GM23338 (cell line): Measurements from ENCODE around the gene ABCD1. TPM values are rescaled to one million over a fixed set of nuclear protein-coding genes. Genes with fewer than 3 reads are reported as not detected.
A peak's percentile ranks its signal among the peaks of the same experiment; 100 is the strongest.

Experiments used
- ATAC-seq: fragments of 200-7000 bp; cut with Tn5 transposase; 3 replicates; pipeline ENCODE4 v1.9.1; 2020
- DNase-seq: peaks from one replicate; pipeline ENCODE4 v3.0.0-alpha.2; 2015; ENCODE audit warnings: low spot score
- H2AFZ ChIP-seq: fragments of 200-600 bp; sonication (generic); 2 replicates; pipeline ENCODE4 v1.8.0; 2016; ENCODE audit warnings: antibody characterized with exemption, mild to moderate bottlenecking, moderate library complexity
- H3F3A ChIP-seq: fragments of 200-600 bp; sonication (generic); replicated peaks from 2 replicates; pipeline ENCODE4 v1.8.0; 2017; ENCODE audit warnings: antibody characterized with exemption, mixed run types, low read depth
- H3K27ac ChIP-seq: fragments of 200-600 bp; sonication (generic); 2 replicates; pipeline ENCODE4 v1.6.1; 2016; ENCODE audit warnings: low read depth
- H3K27me3 ChIP-seq: fragments of 200-600 bp; sonication (generic); 2 replicates; pipeline ENCODE4 v1.8.0; 2016; ENCODE audit warnings: mild to moderate bottlenecking, mixed run types, moderate library complexity; ENCODE audit not compliant: insufficient read depth
- H3K36me3 ChIP-seq: fragments of 200-600 bp; sonication (generic); 2 replicates; pipeline ENCODE4 v1.8.0; 2016; ENCODE audit warnings: mild to moderate bottlenecking; ENCODE audit not compliant: insufficient read depth
- H3K4me1 ChIP-seq: fragments of 200-600 bp; sonication (generic); 2 replicates; pipeline ENCODE4 v1.8.0; 2016; ENCODE audit warnings: mild to moderate bottlenecking, moderate library complexity; ENCODE audit not compliant: insufficient read depth
- H3K4me2 ChIP-seq: fragments of 200-600 bp; sonication (generic); 2 replicates; pipeline ENCODE4 v1.7.1; 2017; ENCODE audit warnings: mixed run types
- H3K4me3 ChIP-seq: fragments of 200-600 bp; sonication (generic); 2 replicates; pipeline ENCODE4 v1.6.1; 2016; ENCODE audit warnings: mixed run types
- H3K79me2 ChIP-seq: fragments of 200-600 bp; sonication (generic); replicated peaks from 2 replicates; pipeline ENCODE4 v1.8.0; 2017; ENCODE audit warnings: mild to moderate bottlenecking; ENCODE audit not compliant: insufficient read depth
- H3K9me2 ChIP-seq: fragments of 200-600 bp; sonication (generic); 2 replicates; pipeline ENCODE4 v1.8.0; 2017; ENCODE audit not compliant: insufficient read depth
- H4K20me1 ChIP-seq: fragments of 200-600 bp; sonication (generic); replicated peaks from 2 replicates; pipeline ENCODE4 v1.8.0; 2017; ENCODE audit warnings: mild to moderate bottlenecking; ENCODE audit not compliant: insufficient read depth
- H3K27ac Mint-ChIP-seq: 2 replicates; pipeline ENCODE4 v1.8.0; 2020; ENCODE audit warnings: inconsistent platforms, mild to moderate bottlenecking, moderate library complexity, mixed read lengths
- H3K27me3 Mint-ChIP-seq: 3 replicates; pipeline ENCODE4 v1.8.0; 2022; ENCODE audit warnings: low read depth, mild to moderate bottlenecking, moderate library complexity, mixed read lengths, inconsistent platforms; ENCODE audit not compliant: insufficient read depth, poor library complexity
- H3K36me3 Mint-ChIP-seq: 3 replicates; pipeline ENCODE4 v1.8.0; 2021; ENCODE audit warnings: low read depth, mild to moderate bottlenecking, inconsistent platforms, moderate library complexity, mixed read lengths
- H3K4me1 Mint-ChIP-seq: 3 replicates; pipeline ENCODE4 v1.8.0; 2020; ENCODE audit warnings: mild to moderate bottlenecking, inconsistent platforms, mixed read lengths
- H3K4me3 Mint-ChIP-seq: 3 replicates; pipeline ENCODE4 v1.8.0; 2021; ENCODE audit warnings: moderate library complexity, mild to moderate bottlenecking, inconsistent platforms, mixed read lengths
- H3K9me3 Mint-ChIP-seq: 3 replicates; pipeline ENCODE4 v1.8.0; 2020; ENCODE audit warnings: moderate library complexity, mild to moderate bottlenecking, inconsistent platforms, mixed read lengths
- EZH2 ChIP-seq: fragments of 200-600 bp; sonication (generic); IDR thresholded peaks from one replicate; pipeline ENCODE4 v1.8.0; 2017; ENCODE audit warnings: antibody characterized with exemption, mild to moderate bottlenecking, low read depth; ENCODE audit not compliant: unreplicated experiment
- EZH2phosphoT487 ChIP-seq: fragments of 200-600 bp; sonication (generic); IDR thresholded peaks from one replicate; pipeline ENCODE4 v1.8.1; 2018; ENCODE audit warnings: antibody characterized with exemption; ENCODE audit not compliant: unreplicated experiment
- STAT1 ChIP-seq: IDR thresholded peaks from one replicate; pipeline ENCODE4 v1.6.1; 2016; ENCODE audit warnings: antibody characterized with exemption; ENCODE audit not compliant: unreplicated experiment
- ZNF114 ChIP-seq: fragments of 250-450 bp; sonication (Bioruptor Pico); IDR thresholded peaks from 2 replicates; pipeline ENCODE4 v1.5.0; 2020; ENCODE audit warnings: mild to moderate bottlenecking, moderate library complexity
- ZNF331 ChIP-seq: fragments of 250-450 bp; sonication (Bioruptor Pico); IDR thresholded peaks from 2 replicates; pipeline ENCODE4 v1.5.0; 2020; ENCODE audit warnings: low read depth, mild to moderate bottlenecking, moderate library complexity
- ZNF462 ChIP-seq: fragments of 250-450 bp; sonication (Bioruptor Pico); IDR thresholded peaks from 2 replicates; pipeline ENCODE4 v1.5.0; 2020; ENCODE audit warnings: mild to moderate bottlenecking, moderate library complexity
- polyA plus RNA-seq: library from polyadenylated mRNA; unstranded; fragments of >200 nt; fragmentation: Nextera tagmentation; extraction: Ambion mirVana; gene quantifications from 2 replicates; pipeline ENCODE4 v1.2.1, GENCODE V29; 2016
- total RNA-seq: library from RNA; depleted of rRNA; stranded (reverse); fragments of >200 nt; shearing (Covaris generic); gene quantifications from 2 replicates; pipeline ENCODE4 v1.2.3, GENCODE V29; 2014
- TF ChIP-seq, protein P1 (sequence below), 2 experiments: fragments of 200-600 bp in 1 of 2; sonication (generic) in 1 of 2; conservative IDR thresholded peaks; 2 replicates each; pipeline versions ENCODE4 v1.5.1 to v1.6.1; 2016 to 2017; ENCODE audit warnings: antibody characterized with exemption in 2 of 2, low read depth in 2 of 2, mild to moderate bottlenecking in 2 of 2, moderate library complexity in 1 of 2

ABCD1 gene
- total and polyA plus RNA-seq, 2 experiments from 2014 or later: 2.4 to 8.9 TPM

DNA sequence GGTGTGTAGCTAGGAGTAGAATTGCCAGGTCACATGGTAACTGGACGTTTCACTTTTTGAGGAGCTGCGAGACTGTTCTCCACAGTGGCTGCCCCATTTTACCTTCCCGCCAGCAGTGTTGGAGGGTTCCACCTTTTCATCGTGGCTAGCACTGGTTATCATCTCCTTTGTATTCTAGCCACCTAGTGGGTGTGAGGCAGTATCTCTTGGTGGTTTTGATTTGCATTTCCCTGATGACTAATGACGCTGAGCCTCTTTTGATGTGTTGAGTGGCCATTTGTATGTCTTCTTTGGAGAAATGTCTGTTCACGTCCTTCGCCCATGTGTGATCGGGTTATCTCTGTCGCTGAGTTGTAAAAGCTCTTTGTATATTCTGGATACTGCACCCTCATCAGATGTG lies 10.6 kb downstream of the ABCD1 start:
- no peak overlapping the region for H3K4me2 ChIP-seq

GRCh38 chrX:153736071-153736820 lies 11.6 kb downstream of the ABCD1 start:
- DNase-seq (no peak), ATAC-seq (no peak)
- Histone ChIP-seq H3K4me1 (no peaks in the 10 kb centered on the region), H3K36me3 (no peaks in the 10 kb centered on the region), H3K4me2 (no peak overlapping the region), H3K4me3 (no peak overlapping the region), H3K27me3 (no peaks in the 10 kb centered on the region), H3K79me2 (no peaks in the 10 kb centered on the region), H4K20me1 (no peaks in the 10 kb centered on the region), H3K9me2 (no peaks in the 10 kb centered on the region), H2AFZ (no peak overlapping the region), H3K27ac (no peak overlapping the region), H3F3A (no peaks in the 10 kb centered on the region)
- H3K36me3 Mint-ChIP-seq: peaks cover 8% of the 10 kb centered on the region; the same call in 1 of the 3 replicates
- H3K9me3 Mint-ChIP-seq: peaks cover 2% of the 10 kb centered on the region; the same call in 1 of the 3 replicates
- peaks cover 7% of the 10 kb centered on the region for H3K4me1 Mint-ChIP-seq
- H3K27me3 Mint-ChIP-seq: peaks cover 5% of the 10 kb centered on the region
- no peak overlapping the region for H3K27ac Mint-ChIP-seq
- H3K4me3 Mint-ChIP-seq: no peak overlapping the region
- TF ChIP-seq, protein P1, sequence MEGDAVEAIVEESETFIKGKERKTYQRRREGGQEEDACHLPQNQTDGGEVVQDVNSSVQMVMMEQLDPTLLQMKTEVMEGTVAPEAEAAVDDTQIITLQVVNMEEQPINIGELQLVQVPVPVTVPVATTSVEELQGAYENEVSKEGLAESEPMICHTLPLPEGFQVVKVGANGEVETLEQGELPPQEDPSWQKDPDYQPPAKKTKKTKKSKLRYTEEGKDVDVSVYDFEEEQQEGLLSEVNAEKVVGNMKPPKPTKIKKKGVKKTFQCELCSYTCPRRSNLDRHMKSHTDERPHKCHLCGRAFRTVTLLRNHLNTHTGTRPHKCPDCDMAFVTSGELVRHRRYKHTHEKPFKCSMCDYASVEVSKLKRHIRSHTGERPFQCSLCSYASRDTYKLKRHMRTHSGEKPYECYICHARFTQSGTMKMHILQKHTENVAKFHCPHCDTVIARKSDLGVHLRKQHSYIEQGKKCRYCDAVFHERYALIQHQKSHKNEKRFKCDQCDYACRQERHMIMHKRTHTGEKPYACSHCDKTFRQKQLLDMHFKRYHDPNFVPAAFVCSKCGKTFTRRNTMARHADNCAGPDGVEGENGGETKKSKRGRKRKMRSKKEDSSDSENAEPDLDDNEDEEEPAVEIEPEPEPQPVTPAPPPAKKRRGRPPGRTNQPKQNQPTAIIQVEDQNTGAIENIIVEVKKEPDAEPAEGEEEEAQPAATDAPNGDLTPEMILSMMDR (conservative IDR thresholded peaks at IDR 0.05; ENCODE audit: low read depth in 2 of 2): no peak
- TF ChIP-seq EZH2: no peak
- no peak for TF ChIP-seq ZNF331 (CRISPR knock-in tag)
- TF ChIP-seq EZH2phosphoT487: no peak
- no peak for TF ChIP-seq ZNF462
- no peak for TF ChIP-seq STAT1
- no peak for TF ChIP-seq ZNF114 (CRISPR knock-in tag)

More for the DNA sequence above, 10.6 kb downstream of the ABCD1 start:
- no peaks in the 10 kb centered on the region for H3K27me3 ChIP-seq
- no peaks in the 10 kb centered on the region for H3K79me2 ChIP-seq
- no peaks in the 10 kb centered on the region for H4K20me1 ChIP-seq
- H2AFZ ChIP-seq: no peak overlapping the region
- Mint-ChIP-seq H3K36me3 (peaks cover 9% of the 10 kb centered on the region; the same call in 1 of the 3 replicates), H3K4me3 (no peak overlapping the region), H3K4me1 (peaks cover 7% of the 10 kb centered on the region), H3K27me3 (peaks cover 5% of the 10 kb centered on the region), H3K27ac (no peak overlapping the region), H3K9me3 (peaks cover 2% of the 10 kb centered on the region; the same call in 1 of the 3 replicates)
- H3K4me1 ChIP-seq: no peaks in the 10 kb centered on the region
- TF ChIP-seq, protein P1 (conservative IDR thresholded peaks at IDR 0.05; ENCODE audit: low read depth in 2 of 2): 0 out of 4 replicates have a peak, but pooled peaks of 1 of the 2 experiments have one; percentile 15
- TF ChIP-seq STAT1: no peak
- no peak overlapping the region for H3K27ac ChIP-seq
- DNase-seq: peak; percentile 48
- peak; percentile 63 for ATAC-seq
- H3F3A ChIP-seq: no peaks in the 10 kb centered on the region
- no peak overlapping the region for H3K4me3 ChIP-seq
- no peaks in the 10 kb centered on the region for H3K9me2 ChIP-seq
- H3K36me3 ChIP-seq: no peaks in the 10 kb centered on the region
